ENCODE measurements around the gene HS1BP3.
A peak's percentile ranks its signal among the peaks of the same experiment; 100 is the strongest.

Gene HS1BP3

GRCh38 chr2:20650877-20651730 is at the start of gene HS1BP3:
HS1BP3 (minus strand) TSS chr2:20651098; CDS start chr2:20651063, 35 bp downstream.
- peak; percentile 92 for DNase-seq

GRCh38 chr2:20698916-20699613 is 48.2 kb upstream of the HS1BP3 start:
- DNase-seq = no peak

- DNase-seq = no peak
These were observed 46.5 kb upstream of the HS1BP3 start for GRCh38 chr2:20697322-20697934.

- DNase-seq = no peak
These were observed 45.5 kb upstream of the HS1BP3 start for GRCh38 chr2:20696366-20696765.

- DNase-seq = no peak
These were observed 42.4 kb upstream of the HS1BP3 start for GRCh38 chr2:20693317-20693716.

GRCh38 chr2:20692081-20692480 is 41.2 kb upstream of the HS1BP3 start:
- no peak for DNase-seq

GRCh38 chr2:20691076-20691734 is 40.3 kb upstream of the HS1BP3 start:
- DNase-seq = no peak

GRCh38 chr2:20689428-20690264 is 38.7 kb upstream of the HS1BP3 start:
- no peak for DNase-seq

- no peak for DNase-seq
These were observed 36.4 kb upstream of the HS1BP3 start for GRCh38 chr2:20687260-20687832.

- no peak for DNase-seq
These were observed 33.7 kb upstream of the HS1BP3 start for GRCh38 chr2:20684581-20685063.

GRCh38 chr2:20682167-20682920 is 31.4 kb upstream of the HS1BP3 start:
- no peak for DNase-seq

- no peak for DNase-seq
These were observed 30.0 kb upstream of the HS1BP3 start for GRCh38 chr2:20680744-20681375.

GRCh38 chr2:20678780-20679179 is 27.9 kb upstream of the HS1BP3 start:
- no peak for DNase-seq

- no peak for DNase-seq
These were observed 27.1 kb upstream of the HS1BP3 start for GRCh38 chr2:20678086-20678395.

- DNase-seq = no peak
These were observed 26.6 kb upstream of the HS1BP3 start for GRCh38 chr2:20677301-20678085.

GRCh38 chr2:20676353-20677215 is 25.7 kb upstream of the HS1BP3 start:
- DNase-seq = no peak

GRCh38 chr2:20675701-20676352 is 24.9 kb upstream of the HS1BP3 start:
- no peak for DNase-seq

GRCh38 chr2:20674974-20675679 is 24.2 kb upstream of the HS1BP3 start:
- DNase-seq = no peak

Data from CD4-positive, alpha-beta T cell treated with Interleukin-10 for 1 hour (primary cell).